Hepatocyte (in vitro differentiated cells): ENCODE results near the gene YBX2. TPM values are rescaled to one million over a fixed set of nuclear protein-coding genes. Genes with fewer than 3 reads are reported as not detected.
"Not testable (repeated sequence)": the region's sequence is repeated elsewhere in the genome, so short reads cannot be mapped to it uniquely, and the experiment has no call there.

Experiments used
- DNase-seq: peaks from one replicate; pipeline ENCODE4 v3.0.0-alpha.2; 2016; ENCODE audit warnings: low spot score
- H2AFZ ChIP-seq: fragments of 200-600 bp; sonication (generic); 2 replicates; pipeline ENCODE4 v1.6.0; 2016; ENCODE audit warnings: antibody characterized with exemption, mild to moderate bottlenecking
- H3K27ac ChIP-seq: fragments of 200-600 bp; sonication (generic); 2 replicates; pipeline ENCODE4 v1.5.1; 2016; ENCODE audit warnings: mild to moderate bottlenecking
- H3K27me3 ChIP-seq: fragments of 200-600 bp; sonication (generic); 2 replicates; pipeline ENCODE4 v1.6.1; 2016
- H3K36me3 ChIP-seq: fragments of 200-600 bp; sonication (generic); replicated peaks from 2 replicates; pipeline ENCODE4 v1.5.1; 2016; ENCODE audit warnings: low read depth; ENCODE audit not compliant: insufficient read depth
- H3K4me1 ChIP-seq: fragments of 200-600 bp; sonication (generic); 2 replicates; pipeline ENCODE4 v1.5.1; 2016; ENCODE audit warnings: mild to moderate bottlenecking, moderate library complexity; ENCODE audit not compliant: insufficient read depth
- H3K4me2 ChIP-seq: fragments of 200-600 bp; sonication (generic); 2 replicates; pipeline ENCODE4 v1.6.0; 2016
- H3K4me3 ChIP-seq: fragments of 200-600 bp; sonication (generic); 2 replicates; pipeline ENCODE4 v1.5.1; 2016; ENCODE audit warnings: mild to moderate bottlenecking
- H3K79me2 ChIP-seq: fragments of 200-600 bp; sonication (generic); 2 replicates; pipeline ENCODE4 v1.6.0; 2017; ENCODE audit warnings: mild to moderate bottlenecking
- H3K9me2 ChIP-seq: fragments of 200-600 bp; sonication (generic); replicated peaks from 2 replicates; pipeline ENCODE4 v1.6.0; 2017; ENCODE audit warnings: mild to moderate bottlenecking; ENCODE audit not compliant: insufficient read depth
- H3K9me3 ChIP-seq: fragments of 200-600 bp; sonication (generic); 2 replicates; pipeline ENCODE4 v1.5.1; 2016; ENCODE audit warnings: low read depth, mild to moderate bottlenecking
- H4K20me1 ChIP-seq: fragments of 200-600 bp; sonication (generic); 2 replicates; pipeline ENCODE4 v1.6.0; 2016; ENCODE audit warnings: mild to moderate bottlenecking; ENCODE audit not compliant: insufficient read depth, poor library complexity, severe bottlenecking
- EZH2 ChIP-seq: fragments of 200-600 bp; sonication (generic); IDR thresholded peaks from 2 replicates; pipeline ENCODE4 v1.6.1; 2016; ENCODE audit warnings: antibody characterized with exemption, mild to moderate bottlenecking, borderline replicate concordance
- EZH2phosphoT487 ChIP-seq: fragments of 200-600 bp; sonication (generic); IDR thresholded peaks from one replicate; pipeline ENCODE4 v1.6.1; 2018; ENCODE audit warnings: antibody characterized with exemption, mild to moderate bottlenecking, low read depth, moderate library complexity; ENCODE audit not compliant: unreplicated experiment, severe bottlenecking
- WGBS: methylation state at CpG from one replicate; pipeline ENCODE4 v1.1.6; 2016; ENCODE audit warnings: low lambda C conversion rate; ENCODE audit errors: missing lambda C conversion rate; 5-methylcytosine and 5-hydroxymethylcytosine counted together
- polyA plus RNA-seq: library from polyadenylated mRNA; unstranded; fragments of >200 nt; fragmentation: Nextera tagmentation; extraction: Ambion mirVana; gene quantifications from 2 replicates; pipeline ENCODE4 v1.2.1, GENCODE V29; 2016
- total RNA-seq: library from RNA; depleted of rRNA; stranded (reverse); fragments of >200 nt; gene quantifications from 2 replicates; pipeline ENCODE4 v1.2.3, GENCODE V29; 2014
- TF ChIP-seq, protein P1 (sequence below): fragments of 200-600 bp; sonication (generic); IDR thresholded peaks from 2 replicates; pipeline ENCODE4 v1.5.1; 2016; ENCODE audit warnings: antibody characterized with exemption, mild to moderate bottlenecking; ENCODE audit not compliant: poor library complexity

Gene YBX2
- total and polyA plus RNA-seq, 2 experiments from 2014 or later = 1.3 to 1.7 TPM

DNA sequence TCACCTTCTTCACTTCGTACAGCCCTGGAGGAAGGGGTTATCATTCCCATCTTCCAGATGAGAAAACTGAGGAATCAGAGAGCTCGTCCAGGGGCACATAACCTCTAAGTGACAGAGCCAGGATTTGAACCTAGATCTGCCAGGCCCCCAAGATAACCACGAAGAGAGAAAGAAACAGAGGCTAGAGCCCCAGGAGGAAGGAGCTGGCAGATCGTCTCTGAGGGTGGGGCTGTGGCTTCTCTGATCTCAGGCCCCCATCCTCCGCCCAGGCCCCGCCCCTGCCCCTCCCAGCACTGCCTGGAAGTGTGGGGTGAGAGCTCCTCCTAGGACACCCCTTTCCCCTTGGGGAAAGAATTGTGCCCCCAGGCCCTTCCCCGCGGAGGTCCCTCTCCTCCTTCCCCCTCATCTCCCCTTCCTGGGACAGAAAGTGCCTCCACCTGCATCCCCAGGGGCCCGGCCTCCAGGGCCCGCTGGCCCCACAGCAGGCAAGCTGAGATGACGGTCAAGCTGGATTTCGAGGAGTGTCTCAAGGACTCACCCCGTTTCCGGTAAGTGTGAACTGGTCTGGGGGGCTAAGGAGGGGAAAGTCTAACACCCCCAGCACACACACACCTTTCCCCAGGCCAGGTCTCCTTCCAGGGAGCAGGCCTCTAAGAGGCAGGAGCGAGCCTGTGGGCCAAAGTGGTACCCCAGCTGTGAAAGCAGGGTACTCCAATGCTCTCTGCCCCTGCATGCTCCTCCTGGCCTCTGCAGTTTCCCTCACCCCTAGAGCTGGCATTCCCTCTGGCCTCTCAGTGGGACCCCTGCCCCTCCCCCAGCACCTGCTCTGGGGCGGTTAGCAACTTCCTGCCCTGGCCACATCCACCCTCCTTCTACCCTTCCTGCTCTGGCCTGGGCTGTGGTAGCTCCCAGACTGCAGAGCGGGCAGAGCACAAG lies 42.1 kb upstream of the YBX2 start, which contains the start of gene ACAP1:
ACAP1 (plus strand) TSS at position 290 of the 936 bp plus-strand sequence; CDS start at position 496, 206 bp downstream.
- Histone ChIP-seq H3K4me1 (no peaks in the 10 kb centered on the region), H4K20me1 (no peaks in the 10 kb centered on the region), H3K79me2 (no peaks in the 10 kb centered on the region), H3K27me3 (no peaks in the 10 kb centered on the region), H3K9me2 (no peaks in the 10 kb centered on the region), H3K27ac (no peak within 1 kb of the TSS), H3K36me3 (no peaks in the 10 kb centered on the region), H3K9me3 (no peaks in the 10 kb centered on the region), H3K4me2 (no peak within 1 kb of the TSS), H2AFZ (no peak within 1 kb of the TSS), H3K4me3 (no peak within 1 kb of the TSS)
- DNase-seq = no peak
- WGBS = 65% methylated on average over 14 of the region's 17 CpGs
- no peak for TF ChIP-seq EZH2phosphoT487
- no peak for TF ChIP-seq EZH2
- TF ChIP-seq, protein P1, sequence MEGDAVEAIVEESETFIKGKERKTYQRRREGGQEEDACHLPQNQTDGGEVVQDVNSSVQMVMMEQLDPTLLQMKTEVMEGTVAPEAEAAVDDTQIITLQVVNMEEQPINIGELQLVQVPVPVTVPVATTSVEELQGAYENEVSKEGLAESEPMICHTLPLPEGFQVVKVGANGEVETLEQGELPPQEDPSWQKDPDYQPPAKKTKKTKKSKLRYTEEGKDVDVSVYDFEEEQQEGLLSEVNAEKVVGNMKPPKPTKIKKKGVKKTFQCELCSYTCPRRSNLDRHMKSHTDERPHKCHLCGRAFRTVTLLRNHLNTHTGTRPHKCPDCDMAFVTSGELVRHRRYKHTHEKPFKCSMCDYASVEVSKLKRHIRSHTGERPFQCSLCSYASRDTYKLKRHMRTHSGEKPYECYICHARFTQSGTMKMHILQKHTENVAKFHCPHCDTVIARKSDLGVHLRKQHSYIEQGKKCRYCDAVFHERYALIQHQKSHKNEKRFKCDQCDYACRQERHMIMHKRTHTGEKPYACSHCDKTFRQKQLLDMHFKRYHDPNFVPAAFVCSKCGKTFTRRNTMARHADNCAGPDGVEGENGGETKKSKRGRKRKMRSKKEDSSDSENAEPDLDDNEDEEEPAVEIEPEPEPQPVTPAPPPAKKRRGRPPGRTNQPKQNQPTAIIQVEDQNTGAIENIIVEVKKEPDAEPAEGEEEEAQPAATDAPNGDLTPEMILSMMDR = no peak

DNA sequence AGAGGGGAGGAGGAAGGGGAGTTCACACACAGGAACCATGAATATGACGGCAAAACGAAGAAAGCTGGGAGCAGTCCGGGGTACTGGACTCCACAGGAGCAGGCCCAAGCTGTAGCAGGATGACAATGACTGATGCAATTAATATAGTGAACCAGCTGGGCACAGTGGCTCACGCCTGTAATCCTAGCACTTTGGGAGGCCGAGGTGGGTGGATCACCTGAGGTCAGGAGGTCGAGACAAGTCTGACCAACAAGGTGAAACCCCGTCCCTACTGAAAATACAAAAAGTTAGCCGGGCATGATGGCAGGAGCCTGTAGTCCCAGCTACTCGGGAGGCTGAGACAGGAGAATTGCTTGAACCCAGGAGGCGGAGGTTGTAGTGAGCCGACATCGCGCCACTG lies 41.3 kb upstream of the YBX2 start:
- not testable (repeated sequence) for H3K27me3 ChIP-seq, H3K9me2 ChIP-seq, H3K4me1 ChIP-seq, H3K79me2 ChIP-seq, H3K4me3 ChIP-seq, H2AFZ ChIP-seq, H3K9me3 ChIP-seq, H3K4me2 ChIP-seq, DNase-seq, H3K27ac ChIP-seq, H3K36me3 ChIP-seq, H4K20me1 ChIP-seq
- 93% methylated on average over 13 of the region's 13 CpGs for WGBS

GRCh38 chr17:7334938-7335538 lies 40.6 kb upstream of the YBX2 start:
- DNase-seq = no peak
- no peaks in the 10 kb centered on the region for H4K20me1 ChIP-seq
- no peak overlapping the region for H3K27ac ChIP-seq
- no peaks in the 10 kb centered on the region for H3K79me2 ChIP-seq
- H3K36me3 ChIP-seq = no peaks in the 10 kb centered on the region
- no peak overlapping the region for H2AFZ ChIP-seq
- WGBS = 87% methylated on average over 3 of the region's 3 CpGs
- peaks cover 4% of the 10 kb centered on the region for H3K4me1 ChIP-seq
- H3K27me3 ChIP-seq = no peaks in the 10 kb centered on the region
- H3K9me2 ChIP-seq = no peaks in the 10 kb centered on the region
- H3K4me3 ChIP-seq = no peak overlapping the region
- H3K4me2 ChIP-seq = no peak overlapping the region
- TF ChIP-seq EZH2 (no peak), EZH2phosphoT487 (no peak)
- TF ChIP-seq, protein P1 = no peak
- H3K9me3 ChIP-seq = no peaks in the 10 kb centered on the region

- H3K27me3 ChIP-seq, H3K27ac ChIP-seq, H3K36me3 ChIP-seq, H3K4me2 ChIP-seq, H4K20me1 ChIP-seq, H2AFZ ChIP-seq, H3K9me2 ChIP-seq, H3K4me1 ChIP-seq, DNase-seq, H3K4me3 ChIP-seq, H3K9me3 ChIP-seq: not testable (repeated sequence)
- WGBS = 52% methylated on average over 14 of the region's 14 CpGs
- H3K79me2 ChIP-seq = peaks cover 13% of the 10 kb centered on the region
Measured at GRCh38 chr17:7332600-7333069, 38.2 kb upstream of the YBX2 start.
